Activated CD4-positive, alpha-beta T cell treated with anti-CD3 and anti-CD28 coated beads for 48 hours (primary cell): ENCODE results near the gene SLITRK3.

ENCODE experiments used
- DNase-seq: peaks from one replicate; pipeline ENCODE4 v3.0.0-alpha.2; 2020

Gene SLITRK3, protein sequence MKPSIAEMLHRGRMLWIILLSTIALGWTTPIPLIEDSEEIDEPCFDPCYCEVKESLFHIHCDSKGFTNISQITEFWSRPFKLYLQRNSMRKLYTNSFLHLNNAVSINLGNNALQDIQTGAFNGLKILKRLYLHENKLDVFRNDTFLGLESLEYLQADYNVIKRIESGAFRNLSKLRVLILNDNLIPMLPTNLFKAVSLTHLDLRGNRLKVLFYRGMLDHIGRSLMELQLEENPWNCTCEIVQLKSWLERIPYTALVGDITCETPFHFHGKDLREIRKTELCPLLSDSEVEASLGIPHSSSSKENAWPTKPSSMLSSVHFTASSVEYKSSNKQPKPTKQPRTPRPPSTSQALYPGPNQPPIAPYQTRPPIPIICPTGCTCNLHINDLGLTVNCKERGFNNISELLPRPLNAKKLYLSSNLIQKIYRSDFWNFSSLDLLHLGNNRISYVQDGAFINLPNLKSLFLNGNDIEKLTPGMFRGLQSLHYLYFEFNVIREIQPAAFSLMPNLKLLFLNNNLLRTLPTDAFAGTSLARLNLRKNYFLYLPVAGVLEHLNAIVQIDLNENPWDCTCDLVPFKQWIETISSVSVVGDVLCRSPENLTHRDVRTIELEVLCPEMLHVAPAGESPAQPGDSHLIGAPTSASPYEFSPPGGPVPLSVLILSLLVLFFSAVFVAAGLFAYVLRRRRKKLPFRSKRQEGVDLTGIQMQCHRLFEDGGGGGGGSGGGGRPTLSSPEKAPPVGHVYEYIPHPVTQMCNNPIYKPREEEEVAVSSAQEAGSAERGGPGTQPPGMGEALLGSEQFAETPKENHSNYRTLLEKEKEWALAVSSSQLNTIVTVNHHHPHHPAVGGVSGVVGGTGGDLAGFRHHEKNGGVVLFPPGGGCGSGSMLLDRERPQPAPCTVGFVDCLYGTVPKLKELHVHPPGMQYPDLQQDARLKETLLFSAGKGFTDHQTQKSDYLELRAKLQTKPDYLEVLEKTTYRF

DNA sequence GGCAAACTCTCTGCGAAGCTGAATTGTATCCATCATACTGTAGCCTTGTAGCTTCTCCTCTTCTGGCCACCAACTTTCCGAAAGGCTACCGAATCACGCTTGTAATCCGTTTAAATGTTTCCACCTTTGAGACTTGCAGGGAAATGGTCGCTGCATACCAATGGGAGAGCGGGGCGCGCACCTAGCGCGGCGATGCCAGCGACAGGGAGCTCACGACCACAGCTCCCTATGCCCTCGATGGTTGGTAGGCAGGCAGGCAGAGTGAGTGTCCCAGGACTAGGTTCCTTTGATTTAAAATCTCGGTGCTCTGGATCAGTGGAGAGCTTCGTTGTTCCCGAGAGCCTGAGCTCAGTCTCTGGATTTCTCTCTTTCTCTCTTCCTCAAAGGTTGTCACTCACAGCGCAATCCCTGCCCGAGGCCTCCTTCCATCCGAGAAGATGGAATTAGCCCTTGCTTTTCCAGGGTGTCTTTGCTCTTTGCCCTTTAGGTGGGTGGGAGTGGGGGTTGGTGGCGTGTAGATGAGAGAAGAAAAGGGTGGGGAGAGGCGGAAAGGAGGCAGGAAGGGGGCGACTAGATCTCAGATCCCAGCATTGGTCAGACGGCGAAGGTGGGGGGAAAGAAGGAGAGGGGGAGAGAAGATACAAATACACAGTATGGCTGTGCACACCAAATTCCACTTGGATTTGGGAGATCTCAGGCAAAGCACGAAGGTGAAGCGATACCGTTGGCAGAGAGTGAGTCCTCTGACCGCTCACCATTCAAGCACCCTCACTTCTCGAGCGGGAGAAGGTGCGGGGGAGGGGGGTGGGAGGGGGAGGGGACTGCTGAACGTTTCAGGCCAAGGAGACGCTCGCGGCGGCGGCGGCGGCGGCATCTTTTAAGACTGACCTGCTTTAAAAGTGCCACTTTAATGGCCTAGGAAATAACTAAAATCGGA lies at the start of gene SLITRK3:
SLITRK3 (minus strand) TSS at position 745 of the 937 bp plus-strand sequence. CDS start 5,554 bp downstream, outside the sequence.
- no peak for DNase-seq

DNA sequence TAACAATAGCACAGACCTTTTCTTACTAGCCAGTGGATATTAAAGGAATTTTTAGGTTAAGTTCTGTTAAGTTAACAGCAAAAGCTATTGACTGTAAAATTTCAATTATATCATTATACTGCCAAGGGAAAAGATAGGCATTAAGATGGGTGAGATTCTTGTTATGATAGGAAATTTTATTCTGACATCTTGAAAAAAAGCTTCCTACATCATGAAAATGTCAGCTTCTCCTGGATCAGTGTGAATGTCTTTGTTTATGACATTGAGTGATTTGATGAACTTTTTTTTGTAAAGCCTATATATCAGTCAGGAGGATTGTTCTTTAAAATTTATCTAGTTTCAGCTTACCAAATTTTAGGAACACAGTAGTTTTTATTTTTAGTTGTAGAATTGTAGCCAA lies 47.4 kb upstream of the SLITRK3 start:
- no peak for DNase-seq

DNA sequence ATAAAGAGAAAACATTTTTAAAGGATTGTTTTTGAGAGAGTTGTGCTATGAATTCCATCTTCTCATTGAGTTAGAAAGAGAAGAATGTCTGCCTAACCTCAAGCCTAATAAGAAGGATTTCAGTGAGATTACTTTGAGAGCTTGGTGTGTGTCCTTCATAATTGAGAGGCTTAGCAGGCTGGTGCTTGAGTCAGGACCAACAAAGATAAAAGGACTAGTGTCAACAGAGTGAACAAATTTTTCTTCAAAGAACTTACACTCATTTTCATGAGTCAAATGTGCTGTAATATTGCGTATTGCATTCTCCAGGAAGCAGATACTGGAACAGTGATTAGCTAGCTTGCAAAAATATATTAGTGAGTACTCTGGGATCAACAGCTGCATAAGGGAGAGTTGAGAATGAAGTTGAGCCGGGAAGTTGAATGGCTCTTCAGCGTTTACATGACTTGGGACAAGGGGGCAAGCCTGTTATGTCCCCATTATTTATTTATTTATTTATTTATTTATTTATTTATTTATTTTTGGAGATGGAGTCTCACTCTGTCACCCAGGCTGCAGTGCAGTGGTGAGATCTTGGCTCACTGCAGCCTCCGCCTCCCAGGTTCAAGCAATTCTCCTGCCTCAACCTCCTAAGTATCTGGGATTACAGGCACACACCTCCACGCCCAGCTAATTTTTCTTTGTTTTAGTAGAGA lies 37.5 kb upstream of the SLITRK3 start:
- DNase-seq: no peak

DNA sequence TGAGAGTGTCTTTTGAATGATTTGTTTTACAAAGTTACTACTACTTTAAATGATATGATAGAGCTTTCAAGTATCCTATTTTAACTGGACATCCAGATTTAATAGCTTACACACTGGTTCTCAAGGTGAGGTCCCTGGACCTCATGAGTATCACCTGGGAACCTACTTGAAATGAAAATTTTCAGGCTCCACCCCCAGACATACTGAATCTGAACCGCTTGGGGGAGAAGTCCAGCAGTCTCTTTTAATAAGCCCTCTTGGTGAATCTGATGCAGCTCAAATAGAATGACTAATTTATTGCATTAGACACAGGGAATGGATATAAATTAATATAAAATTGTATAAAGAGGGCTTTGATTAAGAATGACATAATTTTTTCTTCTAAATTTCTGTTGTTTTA lies 29.4 kb upstream of the SLITRK3 start:
- DNase-seq: no peak

DNA sequence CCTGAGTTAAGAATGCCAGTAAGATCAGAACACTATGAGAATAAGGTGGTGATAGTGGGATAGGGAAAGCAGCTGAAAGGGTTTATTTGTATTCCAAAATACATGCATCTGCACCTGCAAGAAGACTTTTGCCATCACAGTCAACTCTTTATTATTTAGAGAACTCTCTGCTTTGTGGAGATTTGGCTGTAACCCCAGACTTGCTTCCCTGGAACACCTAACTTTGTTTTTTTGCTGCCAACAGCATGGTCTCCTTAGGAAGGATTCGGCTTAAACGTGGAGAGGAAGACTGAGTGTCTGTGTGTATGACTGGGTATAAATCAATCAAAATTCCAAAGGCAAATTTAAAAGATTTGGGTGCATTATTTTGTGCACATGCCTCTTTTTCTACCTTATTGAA lies 21.6 kb upstream of the SLITRK3 start:
- DNase-seq: no peak

DNA sequence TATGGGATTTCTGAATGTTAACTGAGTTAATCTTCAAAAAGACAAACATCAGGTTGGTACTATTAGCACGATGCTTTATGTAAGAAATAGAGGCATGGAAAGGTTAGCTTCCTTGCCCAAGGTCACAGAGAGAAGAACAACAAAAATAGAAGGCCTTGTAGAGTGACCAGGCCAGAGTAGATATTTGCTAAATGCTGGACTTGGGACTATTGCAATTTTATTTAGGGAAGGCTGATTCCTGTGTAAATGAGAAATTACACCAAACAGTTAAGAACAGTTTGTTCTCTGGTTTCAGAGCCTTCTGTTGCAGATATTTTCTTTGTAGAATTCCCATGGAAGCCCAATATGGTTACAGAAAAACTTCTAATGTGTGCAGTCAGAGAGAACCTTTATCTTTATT lies 16.4 kb upstream of the SLITRK3 start:
- no peak for DNase-seq

DNA sequence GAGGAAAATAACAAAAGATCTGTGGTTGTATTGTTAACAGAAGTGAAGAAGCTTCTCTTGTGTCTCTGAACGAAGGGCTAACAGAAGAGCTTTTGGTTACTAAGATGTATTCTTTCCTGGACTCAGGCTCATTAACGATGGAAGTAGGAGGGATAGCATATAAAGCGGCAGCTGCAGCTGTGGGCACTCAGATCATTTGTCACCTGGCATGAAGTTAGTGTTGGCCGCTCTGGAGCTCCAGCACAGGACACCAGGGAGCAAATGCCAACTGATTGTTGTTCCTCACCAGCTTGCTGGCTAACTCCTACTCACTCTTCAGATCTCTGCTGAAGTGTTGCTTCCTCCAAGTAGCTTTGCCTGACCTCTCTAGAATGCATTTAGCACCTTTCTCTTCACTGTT lies 15.5 kb upstream of the SLITRK3 start:
- no peak for DNase-seq

DNA sequence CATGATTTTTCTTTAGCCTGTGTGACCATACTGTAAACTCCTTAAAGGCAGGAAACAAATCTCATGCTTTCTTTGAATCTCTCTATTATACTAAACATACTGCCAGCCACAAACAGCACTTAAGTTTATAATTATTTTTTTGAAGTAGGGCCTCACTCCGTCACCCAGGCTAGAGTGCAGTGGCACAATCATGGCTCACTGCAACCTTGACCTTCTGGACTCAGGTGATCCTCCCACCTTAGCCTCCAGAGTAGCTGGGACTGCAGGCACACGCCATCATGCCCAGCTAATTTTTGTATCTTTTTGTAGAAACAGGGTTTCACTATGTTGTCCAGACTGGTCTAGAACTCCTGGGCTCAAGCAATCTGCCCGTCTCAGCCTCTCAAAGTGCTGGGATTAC lies 14.5 kb upstream of the SLITRK3 start:
- no peak for DNase-seq

DNA sequence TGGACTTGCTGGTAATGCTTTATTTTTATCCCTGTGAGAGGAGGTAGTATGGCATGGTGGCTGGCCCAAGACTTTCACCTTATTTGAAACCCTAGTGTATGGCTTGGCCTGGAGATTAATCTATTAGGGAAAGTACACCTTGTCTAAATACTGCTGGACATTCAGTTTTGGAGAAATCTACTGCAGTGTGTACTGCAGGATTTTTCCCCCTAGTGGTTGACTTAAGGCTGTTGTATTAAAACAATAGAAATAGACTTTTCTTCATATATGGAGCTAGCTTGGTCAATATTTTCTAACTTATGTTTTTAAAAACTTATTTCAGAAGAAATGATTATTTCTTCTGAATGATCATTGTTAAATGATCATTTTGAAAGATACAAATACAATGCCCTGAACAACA lies 13.9 kb upstream of the SLITRK3 start:
- DNase-seq: no peak

DNA sequence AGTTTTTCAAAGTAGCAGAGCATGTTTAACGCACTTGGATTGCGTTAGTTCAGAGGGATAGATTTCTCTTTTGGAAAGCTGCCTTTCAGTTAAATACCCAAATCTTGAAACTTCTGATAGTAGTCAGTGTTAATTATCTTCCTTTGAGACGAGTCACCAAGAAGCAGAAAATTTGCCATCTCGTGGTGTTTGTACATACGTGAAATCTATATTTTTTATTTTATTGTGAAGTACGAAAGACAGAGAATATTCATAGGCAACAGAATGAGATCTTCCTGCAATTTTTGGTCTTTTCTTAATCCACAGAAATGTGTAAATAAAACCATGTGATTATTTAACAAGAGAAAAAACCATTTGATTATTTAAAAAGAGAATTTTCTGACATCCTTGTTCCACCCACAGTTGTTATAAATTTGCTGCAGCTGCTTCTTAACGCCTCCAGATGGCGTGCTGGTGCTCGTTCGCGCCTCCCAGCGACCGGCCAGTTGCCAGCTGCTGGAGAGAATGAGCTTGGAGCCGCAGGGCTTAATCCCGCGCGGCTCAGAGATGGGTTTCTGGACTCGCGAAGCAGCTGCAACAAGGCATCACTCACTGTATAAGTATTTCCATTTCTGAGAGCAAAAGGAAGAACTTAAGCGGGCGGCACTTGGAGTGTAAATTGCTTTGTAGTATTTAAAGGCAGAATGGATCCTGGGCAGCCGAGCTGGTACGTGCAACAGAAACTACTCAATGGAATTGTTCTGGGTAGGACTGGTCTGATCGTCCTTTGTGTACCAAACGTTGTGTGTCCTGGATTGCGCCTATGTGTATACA lies 10.5 kb upstream of the SLITRK3 start:
- DNase-seq: peak; percentile 57

DNA sequence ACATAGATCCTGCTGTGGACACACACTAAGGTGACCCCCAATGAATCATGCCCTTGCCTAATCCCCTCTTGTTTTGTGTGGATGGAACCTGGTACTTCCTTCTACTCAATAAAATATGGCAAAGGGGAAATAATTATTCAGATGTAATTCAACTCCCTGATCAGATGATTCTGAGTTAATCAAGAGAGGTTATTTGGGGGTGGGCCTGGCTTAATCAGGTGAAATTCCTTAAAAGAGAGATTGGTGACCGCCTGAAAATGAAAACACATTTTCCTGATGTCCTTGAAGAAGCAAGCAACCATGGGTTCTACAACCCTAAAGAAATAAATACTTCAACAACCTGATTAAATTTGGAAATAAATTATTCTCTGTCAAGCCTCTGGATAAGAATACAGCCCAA lies 8.3 kb upstream of the SLITRK3 start:
- DNase-seq: no peak

DNA sequence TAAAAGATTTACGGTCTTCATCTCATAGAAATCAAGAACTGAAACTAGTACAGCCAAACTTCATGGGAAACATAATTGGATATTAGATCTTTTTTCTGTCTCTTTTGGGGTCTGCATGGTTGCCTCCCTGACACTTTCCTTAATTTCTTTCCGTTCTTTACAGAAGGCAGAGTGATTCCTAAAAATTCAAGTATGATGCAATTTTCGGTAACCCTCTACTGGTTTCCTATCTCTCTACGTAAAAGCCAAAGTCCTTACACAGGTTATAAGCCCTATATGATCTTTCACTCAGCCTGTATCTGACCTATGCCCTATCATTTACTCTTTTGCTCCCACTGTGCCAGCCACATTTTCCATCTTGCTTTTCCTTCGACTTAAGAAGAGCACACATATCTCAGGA lies 6.8 kb upstream of the SLITRK3 start:
- DNase-seq: no peak

DNA sequence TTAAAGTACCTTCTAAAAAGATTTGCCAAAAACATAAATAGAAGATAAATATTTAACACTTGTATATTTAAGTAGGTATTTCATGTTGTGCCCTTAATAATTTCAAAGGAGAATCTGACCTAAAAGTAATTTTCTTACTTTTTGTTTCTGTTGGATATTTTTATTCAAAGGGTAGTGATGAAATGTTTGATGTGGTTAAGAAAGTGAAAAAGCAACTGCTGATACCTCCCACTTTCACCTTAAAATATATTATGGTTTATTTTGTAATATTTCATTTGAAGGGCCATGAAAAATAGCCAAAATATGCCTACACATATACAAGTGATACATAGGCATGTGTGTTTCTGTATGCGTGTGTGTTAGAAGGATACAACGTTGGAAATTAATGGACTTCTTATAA lies 5.8 kb upstream of the SLITRK3 start:
- DNase-seq: no peak

DNA sequence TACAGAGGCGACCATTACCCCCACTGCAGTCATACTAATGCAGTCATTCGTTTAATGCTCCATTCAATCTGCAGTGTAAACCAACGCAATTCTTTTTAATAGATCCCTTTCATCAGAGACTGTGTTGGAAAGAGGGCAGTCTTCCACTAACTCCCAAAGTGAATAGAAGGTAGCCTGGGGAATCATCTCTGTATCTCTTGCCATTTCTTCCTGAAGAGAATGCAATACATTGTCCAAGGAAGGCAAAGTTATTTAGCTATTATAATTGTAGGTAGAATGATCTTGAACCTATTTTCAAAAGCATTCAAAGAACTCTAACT lies 1.3 kb upstream of the SLITRK3 start:
- no peak for DNase-seq

DNA sequence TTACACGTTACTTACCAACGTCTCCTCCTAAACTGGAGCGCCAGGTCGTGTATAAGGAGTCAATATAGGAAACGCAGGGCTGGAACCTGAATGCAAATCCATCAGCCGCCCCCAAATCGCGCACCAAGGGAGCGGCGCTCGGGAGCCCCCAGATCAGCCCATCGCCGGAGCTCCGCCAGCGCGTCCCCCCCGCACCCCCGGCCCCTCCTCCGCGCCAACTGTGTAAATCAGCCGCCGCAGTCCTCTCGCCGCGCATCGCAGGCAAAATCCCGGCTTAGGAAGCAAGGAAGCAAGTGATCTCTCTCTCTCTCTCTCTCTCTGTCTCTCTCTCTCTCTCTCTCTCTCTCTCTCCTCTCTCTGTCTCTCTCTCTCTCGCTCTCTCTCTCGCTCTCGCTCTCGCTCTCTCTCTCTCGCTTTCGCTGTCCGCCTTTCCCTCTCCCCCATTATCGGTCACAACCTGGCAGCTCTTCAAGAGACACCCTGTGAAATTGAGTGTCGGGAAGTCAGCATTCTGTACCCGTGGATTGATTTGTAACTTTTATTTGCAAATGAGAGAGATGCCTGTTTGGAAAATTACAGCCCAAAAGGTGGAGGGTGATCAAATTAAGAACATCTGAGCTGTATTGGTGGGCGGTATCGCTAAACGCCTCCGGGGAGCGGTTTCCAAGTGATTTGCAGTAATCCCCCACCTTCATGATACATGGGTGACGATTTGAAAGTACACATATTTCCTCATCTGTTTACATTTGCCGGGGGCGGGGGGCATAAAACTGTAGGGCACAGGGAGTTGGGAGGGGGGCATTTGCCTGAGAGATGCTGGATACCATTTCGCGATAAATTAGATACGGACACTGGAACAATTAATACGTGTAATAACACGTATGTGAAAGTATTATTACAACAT lies 645 bp upstream of the SLITRK3 start:
- no peak for DNase-seq

DNA sequence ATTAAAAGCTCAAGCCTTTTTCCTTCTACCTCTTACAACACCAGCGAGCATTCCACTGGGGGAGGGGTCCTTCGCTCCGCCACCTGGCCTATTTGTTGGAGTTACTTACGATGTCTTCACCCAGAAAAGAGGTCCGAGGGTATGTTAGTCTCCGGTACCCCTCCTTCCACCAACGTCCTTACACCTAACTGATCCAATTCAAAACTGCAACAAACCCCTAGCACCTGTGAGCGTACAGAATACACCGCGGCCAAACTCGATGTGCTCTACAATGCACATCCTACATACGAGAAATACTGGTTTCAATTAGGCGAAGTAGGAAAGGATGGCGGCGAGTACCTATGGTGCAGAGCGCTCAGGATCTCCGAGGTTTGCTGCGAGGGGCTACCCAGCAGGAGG lies 944 bp downstream of the SLITRK3 start:
- DNase-seq: no peak

DNA sequence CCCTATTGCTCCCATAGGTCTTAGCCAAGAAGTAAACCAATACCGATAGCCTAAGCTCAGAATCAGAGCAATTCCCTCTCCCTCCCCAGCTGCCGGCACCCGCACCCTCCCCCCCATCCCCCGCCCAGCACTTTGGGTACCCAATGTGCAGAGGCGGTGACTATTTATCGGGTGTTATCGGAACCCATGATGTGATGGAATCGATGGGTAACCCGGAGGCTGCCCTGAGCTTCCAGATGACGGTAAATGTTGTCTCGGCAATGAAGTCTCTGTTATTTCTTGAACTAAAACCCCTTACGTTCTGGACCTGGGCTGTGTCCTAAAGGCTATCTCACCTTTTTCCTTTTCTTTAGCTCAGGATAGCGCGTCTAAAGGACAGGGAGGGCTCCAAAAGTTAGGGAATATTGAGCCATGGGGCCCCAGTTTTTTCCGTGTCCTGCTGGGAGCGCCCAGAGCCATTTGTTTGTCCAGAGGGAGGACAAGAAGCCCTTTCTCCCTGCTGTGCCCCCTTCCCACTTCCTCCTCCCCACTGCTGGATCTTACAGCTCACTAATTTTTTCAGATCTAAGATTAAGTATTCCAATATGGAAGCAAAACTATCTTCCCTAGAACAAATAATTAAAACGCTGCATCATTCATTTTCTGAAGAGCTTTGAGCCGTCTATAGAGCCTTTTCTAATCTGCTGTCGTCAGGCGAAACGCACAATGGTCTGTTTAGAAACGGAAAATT lies 1.5 kb downstream of the SLITRK3 start:
- DNase-seq: no peak

DNA sequence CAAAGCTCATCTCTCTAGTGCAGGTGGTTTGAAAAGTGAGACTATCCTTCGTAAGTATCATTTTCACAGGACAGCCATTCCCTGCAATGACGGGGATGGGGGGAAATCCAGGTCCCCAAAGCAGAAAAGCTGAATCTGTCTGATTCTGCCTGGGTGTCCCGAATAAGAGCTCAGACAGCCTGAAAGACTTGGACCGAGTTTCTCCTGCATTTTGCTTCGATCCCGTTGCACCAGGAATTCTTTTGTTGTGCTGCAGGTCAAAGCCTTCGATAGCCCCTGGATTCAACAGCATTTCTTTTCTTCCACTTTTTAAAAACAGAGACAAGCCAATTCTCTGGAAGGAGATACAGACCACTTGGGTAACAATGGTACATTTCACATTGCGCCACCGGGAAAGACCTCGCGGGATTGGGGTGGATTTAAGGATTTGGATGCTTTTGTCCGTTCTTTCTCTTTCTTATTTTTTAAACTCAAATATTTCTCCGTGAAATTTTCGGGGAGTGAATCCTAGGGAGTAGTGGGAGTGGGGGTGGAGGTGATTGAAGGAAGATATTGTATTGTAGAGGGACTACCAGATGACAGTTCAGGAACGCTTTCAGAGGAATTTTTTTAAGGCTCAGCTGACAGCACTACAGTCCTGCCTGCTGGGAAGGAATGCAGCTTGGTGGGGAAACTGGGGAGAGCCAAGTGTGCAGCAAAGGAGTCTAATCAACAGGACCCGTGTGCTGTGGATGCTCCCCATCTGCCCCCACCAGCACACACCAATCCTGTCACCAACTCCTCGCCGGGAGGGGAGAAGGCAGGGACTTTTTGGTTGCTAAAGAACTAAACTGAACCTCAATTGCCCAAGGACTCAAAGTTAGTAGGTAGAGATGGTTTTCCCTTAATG lies 2.6 kb downstream of the SLITRK3 start:
- no peak for DNase-seq
